PC-3 (cell line): ENCODE measurements around the gene MYLK. TPM values are rescaled to one million over a fixed set of nuclear protein-coding genes. Genes with fewer than 3 reads are reported as not detected.
A peak's percentile ranks its signal among the peaks of the same experiment; 100 is the strongest.

Experiments
- ATAC-seq: fragments of 200-7000 bp; cut with Tn5 transposase; 2 replicates; pipeline ENCODE4 v1.9.1; 2020; ENCODE audit warnings: mild to moderate bottlenecking, moderate library complexity
- BruUV-seq: library from RNA; stranded (reverse); fragments of 400-500 nt; replicated peaks from 2 replicates; lab custom pipeline; 2021; lab: Mats Ljungman, UMichigan
- CTCF ChIA-PET: fragments of 300-600 bp; sonication (Branson Sonifier 250); formaldehyde crosslinking; loops from one replicate; lab custom pipeline; 2022; ENCODE audit warnings: antibody characterized with exemption; lab: Charles Lee
- POLR2A ChIA-PET: fragments of 300-600 bp; sonication (Branson Sonifier 250); formaldehyde crosslinking; loops from one replicate; lab custom pipeline; 2022; ENCODE audit warnings: antibody characterized with exemption; ENCODE audit not compliant: unreplicated experiment; lab: Charles Lee
- DNase-seq: peaks from one replicate; pipeline ENCODE4 v3.0.0-alpha.2; 2015
- H2AFZ ChIP-seq: fragments of 300-600 bp; sonication (generic); 2 replicates; pipeline ENCODE4 v1.6.0; 2016; ENCODE audit warnings: antibody characterized with exemption, low read length
- H3F3A ChIP-seq: fragments of 300-600 bp; sonication (generic); one replicate; pipeline ENCODE4 v1.6.0; 2017; ENCODE audit warnings: antibody characterized with exemption, low read length, control low read depth, mild to moderate bottlenecking; ENCODE audit not compliant: unreplicated experiment
- H3K27ac ChIP-seq: fragments of 300-600 bp; sonication (generic); 2 replicates; pipeline ENCODE4 v1.5.1; 2016; ENCODE audit warnings: mild to moderate bottlenecking, low read length
- H3K27me3 ChIP-seq: fragments of 300-600 bp; sonication (generic); 2 replicates; pipeline ENCODE4 v1.6.1; 2016; ENCODE audit warnings: low read length, mixed read lengths
- H3K36me3 ChIP-seq: fragments of 300-600 bp; sonication (generic); 2 replicates; pipeline ENCODE4 v1.6.1; 2016; ENCODE audit warnings: low read depth, mixed run types, low read length, mixed read lengths
- H3K4me1 ChIP-seq: fragments of 300-600 bp; sonication (generic); 2 replicates; pipeline ENCODE4 v1.5.1; 2016; ENCODE audit warnings: low read length; ENCODE audit not compliant: insufficient read depth
- H3K4me2 ChIP-seq: fragments of 300-600 bp; sonication (generic); 2 replicates; pipeline ENCODE4 v1.6.0; 2016; ENCODE audit warnings: low read length
- H3K4me3 ChIP-seq: fragments of 300-600 bp; sonication (generic); 2 replicates; pipeline ENCODE4 v1.5.1; 2016; ENCODE audit warnings: mild to moderate bottlenecking, low read length, mixed read lengths
- H3K79me2 ChIP-seq: fragments of 300-600 bp; sonication (generic); 2 replicates; pipeline ENCODE4 v1.6.1; 2017; ENCODE audit warnings: low read length, mixed read lengths
- H3K9ac ChIP-seq: fragments of 300-600 bp; sonication (generic); 2 replicates; pipeline ENCODE4 v1.6.0; 2016; ENCODE audit warnings: mild to moderate bottlenecking, low read length
- H3K9me2 ChIP-seq: fragments of 300-600 bp; sonication (generic); replicated peaks from 2 replicates; pipeline ENCODE4 v1.6.1; 2016; ENCODE audit warnings: mixed run types, low read length, mixed read lengths
- H3K9me3 ChIP-seq: fragments of 300-600 bp; sonication (generic); 2 replicates; pipeline ENCODE4 v1.6.1; 2016; ENCODE audit warnings: low read length, mixed read lengths
- H4K20me1 ChIP-seq: fragments of 300-600 bp; sonication (generic); 2 replicates; pipeline ENCODE4 v1.6.1; 2016; ENCODE audit warnings: low read length, mixed read lengths
- EZH2 ChIP-seq: fragments of 300-600 bp; sonication (generic); IDR thresholded peaks from one replicate; pipeline ENCODE4 v1.6.1; 2017; ENCODE audit warnings: antibody characterized with exemption, mild to moderate bottlenecking, low read length; ENCODE audit not compliant: unreplicated experiment
- EZH2phosphoT487 ChIP-seq: fragments of 300-600 bp; sonication (generic); IDR thresholded peaks from 2 replicates; pipeline ENCODE4 v1.6.1; 2018; ENCODE audit warnings: mild to moderate bottlenecking, antibody characterized with exemption, low read length, borderline replicate concordance
- intact Hi-C: fragments of 100-400 bp; cut with micrococcal nuclease; formaldehyde crosslinking; loops from 2 replicates; pipeline ENCODE4 v1.9.0; 2023
- total RNA-seq: library from RNA; depleted of rRNA; stranded (reverse); fragments of >200 nt; gene quantifications from 2 replicates; pipeline ENCODE4 v1.2.3, GENCODE V29; 2014
- TF ChIP-seq, protein P1 (sequence below): fragments of 300-600 bp; sonication (generic); conservative IDR thresholded peaks from 2 replicates; pipeline ENCODE4 v1.5.1; 2017; ENCODE audit warnings: antibody characterized with exemption, low read depth, mild to moderate bottlenecking, low read length

MYLK gene
- total RNA-seq, 1 experiment from 2014 or later = 6.9 TPM

GRCh38 chr3:123883701-123884202, 380 bp downstream of the MYLK start:
- no peak overlapping the region for H3K27ac ChIP-seq
- TSS peak; percentile 57 for BruUV-seq
- H3K9ac ChIP-seq = peak overlapping the region; percentile 49; the same call in 1 of the 2 replicates
- ChIA-PET CTCF (no interaction called here), POLR2A (no interaction called here)
- peak overlapping the region; percentile 89 for H2AFZ ChIP-seq
- H3K4me3 ChIP-seq = peak overlapping the region; percentile 69
- DNase-seq (no peak), ATAC-seq (no peak)
- H3F3A ChIP-seq = no peaks in the 10 kb centered on the region
- TF ChIP-seq EZH2 (no peak), EZH2phosphoT487 (no peak)
- TF ChIP-seq, protein P1, sequence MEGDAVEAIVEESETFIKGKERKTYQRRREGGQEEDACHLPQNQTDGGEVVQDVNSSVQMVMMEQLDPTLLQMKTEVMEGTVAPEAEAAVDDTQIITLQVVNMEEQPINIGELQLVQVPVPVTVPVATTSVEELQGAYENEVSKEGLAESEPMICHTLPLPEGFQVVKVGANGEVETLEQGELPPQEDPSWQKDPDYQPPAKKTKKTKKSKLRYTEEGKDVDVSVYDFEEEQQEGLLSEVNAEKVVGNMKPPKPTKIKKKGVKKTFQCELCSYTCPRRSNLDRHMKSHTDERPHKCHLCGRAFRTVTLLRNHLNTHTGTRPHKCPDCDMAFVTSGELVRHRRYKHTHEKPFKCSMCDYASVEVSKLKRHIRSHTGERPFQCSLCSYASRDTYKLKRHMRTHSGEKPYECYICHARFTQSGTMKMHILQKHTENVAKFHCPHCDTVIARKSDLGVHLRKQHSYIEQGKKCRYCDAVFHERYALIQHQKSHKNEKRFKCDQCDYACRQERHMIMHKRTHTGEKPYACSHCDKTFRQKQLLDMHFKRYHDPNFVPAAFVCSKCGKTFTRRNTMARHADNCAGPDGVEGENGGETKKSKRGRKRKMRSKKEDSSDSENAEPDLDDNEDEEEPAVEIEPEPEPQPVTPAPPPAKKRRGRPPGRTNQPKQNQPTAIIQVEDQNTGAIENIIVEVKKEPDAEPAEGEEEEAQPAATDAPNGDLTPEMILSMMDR = no peak
- no peaks in the 10 kb centered on the region for H3K27me3 ChIP-seq
- no peaks in the 10 kb centered on the region for H3K79me2 ChIP-seq
- H3K9me3 ChIP-seq = no peaks in the 10 kb centered on the region
- H3K4me1 ChIP-seq = peaks cover 8% of the 10 kb centered on the region
- no peaks in the 10 kb centered on the region for H3K36me3 ChIP-seq
- peak overlapping the region; percentile 94 for H3K4me2 ChIP-seq
- no peaks in the 10 kb centered on the region for H3K9me2 ChIP-seq
- no peaks in the 10 kb centered on the region for H4K20me1 ChIP-seq
- intact Hi-C loops = loop anchor here (5.0 kb wide), 2 partner anchors 126 to 151 kb away; no protein-coding TSS in a partner anchor

DNA sequence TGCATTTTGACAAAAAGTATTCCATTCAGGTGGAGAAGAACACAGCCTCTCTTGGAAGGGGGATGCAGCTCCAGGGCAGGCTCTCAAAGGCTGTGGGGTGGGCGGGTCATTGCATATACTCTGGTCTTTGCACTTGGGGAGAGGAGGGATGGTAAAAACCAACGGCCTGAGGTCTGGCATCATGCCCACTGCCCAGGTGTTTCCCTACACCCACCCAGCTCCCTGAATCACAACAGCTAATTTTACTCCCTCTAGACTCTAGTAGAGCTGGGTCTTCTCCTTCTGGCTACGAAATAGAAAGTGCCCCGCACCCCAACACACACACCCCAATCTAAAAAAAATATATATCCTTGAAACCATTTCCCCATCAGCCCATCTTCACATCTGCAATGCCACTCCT, 1.0 kb downstream of the MYLK start:
- Histone ChIP-seq H4K20me1 (no peaks in the 10 kb centered on the region), H3K9me2 (no peaks in the 10 kb centered on the region), H3K4me2 (no peak overlapping the region; the same call in 1 of the 2 replicates), H3K36me3 (no peaks in the 10 kb centered on the region), H3K79me2 (no peaks in the 10 kb centered on the region), H3K27ac (no peak overlapping the region), H3K4me1 (peaks cover 8% of the 10 kb centered on the region), H3K9ac (no peak overlapping the region), H3K4me3 (no peak overlapping the region), H2AFZ (no peak overlapping the region), H3K9me3 (no peaks in the 10 kb centered on the region), H3F3A (no peaks in the 10 kb centered on the region), H3K27me3 (no peaks in the 10 kb centered on the region)
- CTCF ChIA-PET = no interaction called here
- no peak for DNase-seq
- TF ChIP-seq, protein P1 = no peak
- TF ChIP-seq EZH2phosphoT487 (no peak), EZH2 (no peak)
- POLR2A ChIA-PET = no interaction called here
- intact Hi-C loops = loop anchor here (5.0 kb wide), 2 partner anchors 126 to 151 kb away; no protein-coding TSS in a partner anchor
- no peak for ATAC-seq
- BruUV-seq = no TSS peak

DNA sequence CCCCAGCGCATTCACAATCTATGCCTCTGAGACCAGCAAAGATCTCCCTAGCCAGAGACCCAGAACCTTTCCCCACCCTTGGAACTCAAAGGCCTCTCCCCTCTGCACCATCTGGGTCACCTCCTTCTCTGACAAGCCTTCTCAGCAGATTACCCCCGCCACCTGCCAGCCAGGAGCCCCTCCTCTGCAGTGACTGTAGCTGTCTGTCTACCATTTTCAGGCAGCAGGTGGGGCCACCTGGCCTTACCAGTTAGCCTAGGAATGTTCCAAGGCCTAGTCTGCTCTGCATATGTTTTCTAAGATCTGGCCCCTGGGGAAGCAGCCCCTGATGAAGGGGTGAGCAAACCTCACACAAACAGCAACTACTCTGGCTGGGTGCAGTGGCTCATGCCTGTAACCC, 2.4 kb downstream of the MYLK start:
- Histone ChIP-seq H3K9me3 (no peaks in the 10 kb centered on the region), H3K4me1 (peaks cover 8% of the 10 kb centered on the region), H3K4me3 (no peak overlapping the region), H3K27me3 (no peaks in the 10 kb centered on the region), H3K27ac (no peak overlapping the region), H2AFZ (no peak overlapping the region), H3K36me3 (no peaks in the 10 kb centered on the region), H4K20me1 (no peaks in the 10 kb centered on the region), H3F3A (no peaks in the 10 kb centered on the region), H3K9me2 (no peaks in the 10 kb centered on the region), H3K4me2 (no peak overlapping the region), H3K79me2 (no peaks in the 10 kb centered on the region), H3K9ac (no peak overlapping the region)
- no TSS peak for BruUV-seq
- TF ChIP-seq EZH2 = no peak
- TF ChIP-seq, protein P1 = no peak
- no peak for TF ChIP-seq EZH2phosphoT487
- DNase-seq = no peak
- intact Hi-C loops = loop anchor here (5.0 kb wide), 2 partner anchors 124 to 149 kb away; no protein-coding TSS in a partner anchor
- no peak for ATAC-seq
- CTCF ChIA-PET = interaction anchor here (0.6 kb wide), 1 partner anchor 158 kb away, joined by 3 read pairs; no protein-coding TSS in a partner anchor
- POLR2A ChIA-PET = no interaction called here
